Hepatocyte (in vitro differentiated cells): ENCODE results near the gene MTFR1L. TPM values are rescaled to one million over a fixed set of nuclear protein-coding genes. Genes with fewer than 3 reads are reported as not detected.

Source experiments
- DNase-seq: peaks from one replicate; pipeline ENCODE4 v3.0.0-alpha.2; 2016; ENCODE audit warnings: low spot score
- H2AFZ ChIP-seq: fragments of 200-600 bp; sonication (generic); 2 replicates; pipeline ENCODE4 v1.6.0; 2016; ENCODE audit warnings: antibody characterized with exemption, mild to moderate bottlenecking
- H3K27ac ChIP-seq: fragments of 200-600 bp; sonication (generic); 2 replicates; pipeline ENCODE4 v1.5.1; 2016; ENCODE audit warnings: mild to moderate bottlenecking
- H3K27me3 ChIP-seq: fragments of 200-600 bp; sonication (generic); 2 replicates; pipeline ENCODE4 v1.6.1; 2016
- H3K36me3 ChIP-seq: fragments of 200-600 bp; sonication (generic); replicated peaks from 2 replicates; pipeline ENCODE4 v1.5.1; 2016; ENCODE audit warnings: low read depth; ENCODE audit not compliant: insufficient read depth
- H3K4me1 ChIP-seq: fragments of 200-600 bp; sonication (generic); 2 replicates; pipeline ENCODE4 v1.5.1; 2016; ENCODE audit warnings: mild to moderate bottlenecking, moderate library complexity; ENCODE audit not compliant: insufficient read depth
- H3K4me2 ChIP-seq: fragments of 200-600 bp; sonication (generic); 2 replicates; pipeline ENCODE4 v1.6.0; 2016
- H3K4me3 ChIP-seq: fragments of 200-600 bp; sonication (generic); 2 replicates; pipeline ENCODE4 v1.5.1; 2016; ENCODE audit warnings: mild to moderate bottlenecking
- H3K79me2 ChIP-seq: fragments of 200-600 bp; sonication (generic); 2 replicates; pipeline ENCODE4 v1.6.0; 2017; ENCODE audit warnings: mild to moderate bottlenecking
- H3K9me2 ChIP-seq: fragments of 200-600 bp; sonication (generic); replicated peaks from 2 replicates; pipeline ENCODE4 v1.6.0; 2017; ENCODE audit warnings: mild to moderate bottlenecking; ENCODE audit not compliant: insufficient read depth
- H3K9me3 ChIP-seq: fragments of 200-600 bp; sonication (generic); 2 replicates; pipeline ENCODE4 v1.5.1; 2016; ENCODE audit warnings: low read depth, mild to moderate bottlenecking
- H4K20me1 ChIP-seq: fragments of 200-600 bp; sonication (generic); 2 replicates; pipeline ENCODE4 v1.6.0; 2016; ENCODE audit warnings: mild to moderate bottlenecking; ENCODE audit not compliant: insufficient read depth, poor library complexity, severe bottlenecking
- CTCF ChIP-seq: fragments of 200-600 bp; sonication (generic); IDR thresholded peaks from 2 replicates; pipeline ENCODE4 v1.5.1; 2016; ENCODE audit warnings: antibody characterized with exemption, mild to moderate bottlenecking; ENCODE audit not compliant: poor library complexity
- EZH2 ChIP-seq: fragments of 200-600 bp; sonication (generic); IDR thresholded peaks from 2 replicates; pipeline ENCODE4 v1.6.1; 2016; ENCODE audit warnings: antibody characterized with exemption, mild to moderate bottlenecking, borderline replicate concordance
- EZH2phosphoT487 ChIP-seq: fragments of 200-600 bp; sonication (generic); IDR thresholded peaks from one replicate; pipeline ENCODE4 v1.6.1; 2018; ENCODE audit warnings: antibody characterized with exemption, mild to moderate bottlenecking, low read depth, moderate library complexity; ENCODE audit not compliant: unreplicated experiment, severe bottlenecking
- WGBS: methylation state at CpG from one replicate; pipeline ENCODE4 v1.1.6; 2016; ENCODE audit warnings: low lambda C conversion rate; ENCODE audit errors: missing lambda C conversion rate; 5-methylcytosine and 5-hydroxymethylcytosine counted together
- polyA plus RNA-seq: library from polyadenylated mRNA; unstranded; fragments of >200 nt; fragmentation: Nextera tagmentation; extraction: Ambion mirVana; gene quantifications from 2 replicates; pipeline ENCODE4 v1.2.1, GENCODE V29; 2016
- total RNA-seq: library from RNA; depleted of rRNA; stranded (reverse); fragments of >200 nt; gene quantifications from 2 replicates; pipeline ENCODE4 v1.2.3, GENCODE V29; 2014

Gene MTFR1L
- total and polyA plus RNA-seq, 2 experiments from 2014 or later = 62.6 to 103 TPM

- Histone ChIP-seq H3K4me2 (no peak overlapping the region), H3K36me3 (no peaks in the 10 kb centered on the region), H3K79me2 (no peaks in the 10 kb centered on the region), H2AFZ (no peak overlapping the region), H3K9me3 (no peaks in the 10 kb centered on the region), H4K20me1 (no peaks in the 10 kb centered on the region), H3K27ac (no peak overlapping the region), H3K9me2 (no peaks in the 10 kb centered on the region), H3K4me3 (no peak overlapping the region), H3K27me3 (no peaks in the 10 kb centered on the region), H3K4me1 (no peaks in the 10 kb centered on the region)
- TF ChIP-seq EZH2 = no peak
- no peak for TF ChIP-seq EZH2phosphoT487
- no peak for TF ChIP-seq CTCF
- WGBS = 51% methylated on average over 4 of the region's 4 CpGs
- DNase-seq = no peak
These were observed 28.2 kb downstream of the MTFR1L start for GRCh38 chr1:25847929-25848328.

GRCh38 chr1:25848531-25848930 lies 28.8 kb downstream of the MTFR1L start:
- Histone ChIP-seq H4K20me1 (no peaks in the 10 kb centered on the region), H3K27ac (no peak overlapping the region), H3K4me1 (no peaks in the 10 kb centered on the region), H3K4me3 (no peak overlapping the region), H2AFZ (no peak overlapping the region), H3K79me2 (no peaks in the 10 kb centered on the region), H3K36me3 (no peaks in the 10 kb centered on the region), H3K27me3 (no peaks in the 10 kb centered on the region), H3K9me3 (no peaks in the 10 kb centered on the region), H3K9me2 (no peaks in the 10 kb centered on the region), H3K4me2 (no peak overlapping the region)
- no peak for TF ChIP-seq EZH2
- no peak for TF ChIP-seq CTCF
- no peak for TF ChIP-seq EZH2phosphoT487
- DNase-seq = no peak
- 31% methylated on average over 1 of the region's 1 CpG for WGBS

GRCh38 chr1:25854554-25854953 lies 34.8 kb downstream of the MTFR1L start:
- Histone ChIP-seq H3K27ac (no peak overlapping the region), H3K4me3 (no peak overlapping the region), H3K9me3 (no peaks in the 10 kb centered on the region), H3K79me2 (peaks cover 10% of the 10 kb centered on the region), H3K36me3 (no peaks in the 10 kb centered on the region), H3K27me3 (no peaks in the 10 kb centered on the region), H3K9me2 (no peaks in the 10 kb centered on the region), H2AFZ (no peak overlapping the region), H3K4me1 (no peaks in the 10 kb centered on the region), H3K4me2 (no peak overlapping the region), H4K20me1 (no peaks in the 10 kb centered on the region)
- TF ChIP-seq EZH2phosphoT487 (no peak), EZH2 (no peak), CTCF (no peak)
- WGBS = 85% methylated on average over 2 of the region's 2 CpGs
- no peak for DNase-seq

- no peak for DNase-seq
- H4K20me1 ChIP-seq = no peaks in the 10 kb centered on the region
- no peak overlapping the region for H2AFZ ChIP-seq
- no peak overlapping the region for H3K27ac ChIP-seq
- H3K36me3 ChIP-seq = no peaks in the 10 kb centered on the region
- TF ChIP-seq CTCF = no peak
- no peak for TF ChIP-seq EZH2phosphoT487
- no peak for TF ChIP-seq EZH2
- no peak overlapping the region for H3K4me2 ChIP-seq
- H3K4me3 ChIP-seq = no peak overlapping the region
- H3K9me3 ChIP-seq = no peaks in the 10 kb centered on the region
- H3K9me2 ChIP-seq = no peaks in the 10 kb centered on the region
- WGBS = 90% methylated on average over 11 of the region's 11 CpGs
- peaks cover 13% of the 10 kb centered on the region for H3K79me2 ChIP-seq
- H3K27me3 ChIP-seq = no peaks in the 10 kb centered on the region
- peaks cover 16% of the 10 kb centered on the region for H3K4me1 ChIP-seq
These were observed 37.1 kb downstream of the MTFR1L start for GRCh38 chr1:25856856-25857255.
